ENCODE data around the gene PHOSPHO1.
A peak's percentile ranks its signal among the peaks of the same experiment; 100 is the strongest.
"Not testable (repeated sequence)": the region's sequence is repeated elsewhere in the genome, so short reads cannot be mapped to it uniquely, and the experiment has no call there.

Gene PHOSPHO1, protein sequence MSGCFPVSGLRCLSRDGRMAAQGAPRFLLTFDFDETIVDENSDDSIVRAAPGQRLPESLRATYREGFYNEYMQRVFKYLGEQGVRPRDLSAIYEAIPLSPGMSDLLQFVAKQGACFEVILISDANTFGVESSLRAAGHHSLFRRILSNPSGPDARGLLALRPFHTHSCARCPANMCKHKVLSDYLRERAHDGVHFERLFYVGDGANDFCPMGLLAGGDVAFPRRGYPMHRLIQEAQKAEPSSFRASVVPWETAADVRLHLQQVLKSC

DNA sequence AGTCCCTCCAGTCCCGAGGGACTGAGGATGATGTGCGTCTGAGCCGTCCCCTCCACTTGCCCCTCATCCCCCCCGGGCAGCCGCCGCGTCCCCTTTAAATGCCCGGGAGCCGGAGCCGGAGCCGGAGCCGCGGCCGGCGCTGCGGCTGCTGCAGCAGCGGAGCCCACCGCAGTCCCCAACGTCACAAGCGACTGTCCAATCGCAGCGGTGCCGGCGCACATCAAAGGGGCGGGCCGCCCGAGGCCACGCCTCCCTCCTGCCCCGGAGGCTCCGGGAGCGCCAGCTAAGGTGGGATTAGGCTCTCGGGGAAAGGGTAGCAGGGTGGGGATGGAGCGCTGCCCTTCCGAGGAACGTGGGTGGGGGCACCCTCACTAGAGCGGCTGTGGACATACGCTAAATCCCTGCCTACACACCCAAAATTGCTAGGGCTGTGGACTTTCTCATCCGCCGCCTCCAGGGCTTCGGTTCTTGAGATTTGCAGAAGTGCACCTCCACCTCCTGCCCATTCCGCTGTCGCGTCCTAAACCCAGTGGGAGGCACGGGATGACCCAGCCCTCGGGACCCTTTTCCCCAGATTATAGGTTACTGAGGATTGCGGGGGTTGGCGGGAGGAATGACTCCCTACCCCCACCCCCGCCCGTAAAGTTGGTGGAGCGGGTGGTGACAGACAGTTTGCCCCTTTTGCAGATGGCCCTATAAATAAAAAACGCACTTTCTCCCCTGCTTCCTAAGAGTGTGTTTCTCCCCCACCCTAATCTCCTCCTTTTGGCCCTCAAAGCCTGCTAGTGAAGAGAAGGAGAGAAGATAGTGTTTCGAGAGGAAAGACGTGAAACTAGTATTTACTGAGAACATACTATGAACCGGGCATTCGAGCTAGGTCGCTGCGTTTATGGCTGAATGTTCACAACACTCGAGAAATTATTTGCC, at the start of gene PHOSPHO1:
PHOSPHO1 (minus strand) TSS at position 152 of the 927 bp plus-strand sequence. CDS start 4,096 bp downstream, outside the sequence.
- no peak within 1 kb of the TSS for H3K27ac ChIP-seq (ENCODE audit: low read depth, low read length)
- no peaks in the 10 kb centered on the region for H3K9me3 ChIP-seq (ENCODE audit: low read length)
- no peaks in the 10 kb centered on the region for H3K36me3 ChIP-seq (ENCODE audit: insufficient read depth, low read length)
- peaks cover 6% of the 10 kb centered on the region for H3K4me1 ChIP-seq (ENCODE audit: insufficient read depth, low read length)
- peak within 1 kb of the TSS; percentile 67 to 87 for H3K4me3 ChIP-seq (ENCODE audit: low read depth in 1 of 2, low read length in 2 of 2)
- H3K9ac ChIP-seq (ENCODE audit: low read length), result peak within 1 kb of the TSS; percentile 30
- peaks cover 14 to 24% of the 10 kb centered on the region in 2 donors for H3K27me3 ChIP-seq (ENCODE audit: control insufficient read depth in 1 of 2, insufficient read depth in 2 of 2, low read length in 2 of 2)

DNA sequence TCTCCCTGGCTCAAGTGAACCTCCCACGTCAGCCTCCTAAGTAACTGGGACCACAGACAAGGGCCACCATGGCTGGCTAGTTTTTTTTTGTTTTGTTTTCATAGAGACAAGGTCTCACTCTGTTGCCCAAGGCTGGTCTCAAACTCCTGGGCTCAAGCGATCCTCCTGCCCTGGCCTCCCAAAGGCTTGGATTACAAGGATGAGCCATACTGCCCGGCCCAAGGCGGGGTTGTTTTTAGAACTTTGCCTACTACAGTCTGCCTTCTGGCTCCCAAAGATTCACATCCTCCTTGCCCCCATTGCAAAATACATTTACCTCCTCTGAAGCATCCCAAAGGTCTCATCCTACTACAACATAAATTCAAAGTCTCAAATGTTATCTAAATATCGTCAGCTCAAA, 49.5 kb upstream of the PHOSPHO1 start:
- no peaks in the 10 kb centered on the region for H3K4me1 ChIP-seq (ENCODE audit: insufficient read depth, low read length)
- no peaks in the 10 kb centered on the region for H3K9me3 ChIP-seq (ENCODE audit: low read length)
- no peaks in the 10 kb centered on the region for H3K36me3 ChIP-seq (ENCODE audit: insufficient read depth, low read length)
- H3K27ac ChIP-seq (ENCODE audit: low read depth, low read length), result no peak overlapping the region
- H3K4me3 ChIP-seq (ENCODE audit: low read depth in 1 of 2, low read length in 2 of 2), result no peak overlapping the region
- H3K27me3 ChIP-seq (ENCODE audit: control insufficient read depth in 1 of 2, insufficient read depth in 2 of 2, low read length in 2 of 2), result no peaks in the 10 kb centered on the region
- no peak overlapping the region for H3K9ac ChIP-seq (ENCODE audit: low read length)

DNA sequence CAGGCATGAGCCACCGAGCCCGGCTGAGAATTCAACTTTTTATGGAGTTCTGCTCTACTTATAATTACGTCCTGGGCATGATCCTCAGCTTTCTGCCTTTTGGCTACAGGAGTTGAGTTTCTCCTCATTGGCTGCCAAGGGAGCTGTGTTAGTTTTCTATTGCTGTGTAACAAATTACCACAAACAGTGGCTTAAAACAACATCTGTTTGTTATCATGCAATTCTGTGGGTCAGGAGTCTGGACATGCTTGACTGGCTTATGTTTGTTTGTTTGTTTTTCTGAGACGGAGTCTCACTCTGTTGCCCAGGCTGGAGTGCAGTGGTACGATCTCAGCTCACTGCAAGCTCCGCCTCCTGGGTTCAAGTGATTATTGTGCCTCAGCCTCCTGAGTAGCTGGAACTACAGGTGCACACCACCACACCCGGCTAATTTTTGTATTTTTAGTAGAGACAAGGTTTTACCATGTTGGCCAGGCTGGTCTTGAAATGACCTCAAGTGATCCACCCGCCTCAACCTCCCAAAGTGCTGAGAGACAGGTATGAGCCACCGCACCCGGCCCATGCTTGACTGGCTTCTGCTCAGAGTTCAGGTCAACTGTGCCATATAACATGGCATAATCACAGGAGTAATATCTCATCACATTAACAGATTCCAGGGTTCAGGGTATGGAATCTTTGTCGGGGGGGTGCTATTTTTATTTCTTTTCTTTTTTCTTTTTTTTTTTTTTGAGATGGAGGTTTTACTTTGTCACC, 48.9 kb upstream of the PHOSPHO1 start:
- not testable (repeated sequence) for H3K36me3 ChIP-seq (ENCODE audit: insufficient read depth, low read length); H3K27ac ChIP-seq (ENCODE audit: low read depth, low read length); H3K9ac ChIP-seq (ENCODE audit: low read length); H3K4me1 ChIP-seq (ENCODE audit: insufficient read depth, low read length); H3K9me3 ChIP-seq (ENCODE audit: low read length); H3K4me3 ChIP-seq (ENCODE audit: low read depth in 1 of 2, low read length in 2 of 2); H3K27me3 ChIP-seq (ENCODE audit: control insufficient read depth in 1 of 2, insufficient read depth in 2 of 2, low read length in 2 of 2)

GRCh38 chr17:49278076-49278475, 47.5 kb upstream of the PHOSPHO1 start:
- Histone ChIP-seq H3K4me3 (ENCODE audit: low read depth in 1 of 2, low read length in 2 of 2) (no peak overlapping the region), H3K9ac (ENCODE audit: low read length) (no peak overlapping the region), H3K36me3 (ENCODE audit: insufficient read depth, low read length) (no peaks in the 10 kb centered on the region), H3K27ac (ENCODE audit: low read depth, low read length) (no peak overlapping the region), H3K9me3 (ENCODE audit: low read length) (no peaks in the 10 kb centered on the region), H3K27me3 (ENCODE audit: control insufficient read depth in 1 of 2, insufficient read depth in 2 of 2, low read length in 2 of 2) (no peaks in the 10 kb centered on the region), H3K4me1 (ENCODE audit: insufficient read depth, low read length) (no peaks in the 10 kb centered on the region)

DNA sequence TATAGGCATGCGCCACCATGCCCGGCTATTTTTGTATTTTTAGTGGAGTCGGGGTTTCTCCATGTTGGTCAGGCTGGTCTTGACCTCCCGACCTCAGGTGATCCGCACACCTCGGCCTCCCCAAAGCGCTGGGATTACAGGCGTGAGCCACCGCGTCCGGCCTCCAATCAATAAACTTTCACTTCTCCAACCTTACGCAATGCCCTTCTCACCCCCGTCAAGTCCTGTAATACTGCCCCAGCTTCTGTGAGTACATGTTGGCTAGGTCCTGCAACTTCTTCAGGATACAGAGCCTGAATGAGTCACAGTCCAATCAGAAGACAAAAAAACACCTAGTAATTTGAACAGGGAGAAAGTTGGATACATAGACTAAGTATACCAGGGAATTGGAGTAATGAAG, 47.1 kb upstream of the PHOSPHO1 start:
- Histone ChIP-seq H3K4me1 (ENCODE audit: insufficient read depth, low read length) (no peaks in the 10 kb centered on the region), H3K36me3 (ENCODE audit: insufficient read depth, low read length) (no peaks in the 10 kb centered on the region), H3K4me3 (ENCODE audit: low read depth in 1 of 2, low read length in 2 of 2) (no peak overlapping the region), H3K27ac (ENCODE audit: low read depth, low read length) (no peak overlapping the region), H3K27me3 (ENCODE audit: control insufficient read depth in 1 of 2, insufficient read depth in 2 of 2, low read length in 2 of 2) (no peaks in the 10 kb centered on the region), H3K9me3 (ENCODE audit: low read length) (no peaks in the 10 kb centered on the region), H3K9ac (ENCODE audit: low read length) (no peak overlapping the region)

- H3K9me3 ChIP-seq (ENCODE audit: low read length); H3K36me3 ChIP-seq (ENCODE audit: insufficient read depth, low read length): not testable (repeated sequence)
These were observed 45.4 kb upstream of the PHOSPHO1 start for GRCh38 chr17:49275981-49276380.

GRCh38 chr17:49269356-49269755, 38.8 kb upstream of the PHOSPHO1 start:
- Histone ChIP-seq H3K4me3 (ENCODE audit: low read depth in 1 of 2, low read length in 2 of 2) (no peak overlapping the region), H3K9me3 (ENCODE audit: low read length) (no peaks in the 10 kb centered on the region), H3K27me3 (ENCODE audit: control insufficient read depth in 1 of 2, insufficient read depth in 2 of 2, low read length in 2 of 2) (no peaks in the 10 kb centered on the region), H3K27ac (ENCODE audit: low read depth, low read length) (no peak overlapping the region), H3K36me3 (ENCODE audit: insufficient read depth, low read length) (no peaks in the 10 kb centered on the region), H3K4me1 (ENCODE audit: insufficient read depth, low read length) (no peaks in the 10 kb centered on the region), H3K9ac (ENCODE audit: low read length) (no peak overlapping the region)

More at GRCh38 chr17:49275981-49276380, 45.4 kb upstream of the PHOSPHO1 start:
- not testable (repeated sequence) for H3K4me1 ChIP-seq (ENCODE audit: insufficient read depth, low read length); H3K9ac ChIP-seq (ENCODE audit: low read length); H3K27me3 ChIP-seq (ENCODE audit: control insufficient read depth in 1 of 2, insufficient read depth in 2 of 2, low read length in 2 of 2); H3K4me3 ChIP-seq (ENCODE audit: low read depth in 1 of 2, low read length in 2 of 2); H3K27ac ChIP-seq (ENCODE audit: low read depth, low read length)

DNA sequence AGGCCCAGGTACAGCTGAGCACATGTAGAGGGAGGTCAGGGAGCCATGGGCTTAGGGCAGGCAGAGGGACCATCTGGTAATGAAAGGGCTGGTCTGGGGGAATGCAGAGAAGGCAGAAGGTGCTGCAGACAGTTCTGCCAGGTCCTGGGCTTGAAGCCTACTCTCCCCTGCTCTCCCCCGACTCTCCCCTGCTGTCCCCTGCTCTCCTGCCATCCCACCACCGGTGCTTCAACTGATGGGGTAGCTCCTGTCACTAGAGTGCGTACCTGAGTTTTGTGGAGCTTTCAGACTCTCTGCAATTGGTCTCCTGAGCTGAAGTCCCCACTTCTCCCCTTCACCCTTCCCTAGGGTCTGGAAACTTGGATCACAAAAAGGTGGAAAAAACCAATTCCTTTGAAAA, 37.3 kb upstream of the PHOSPHO1 start:
- Histone ChIP-seq H3K27me3 (ENCODE audit: control insufficient read depth in 1 of 2, insufficient read depth in 2 of 2, low read length in 2 of 2) (no peaks in the 10 kb centered on the region), H3K36me3 (ENCODE audit: insufficient read depth, low read length) (no peaks in the 10 kb centered on the region), H3K27ac (ENCODE audit: low read depth, low read length) (no peak overlapping the region), H3K9ac (ENCODE audit: low read length) (no peak overlapping the region), H3K4me3 (ENCODE audit: low read depth in 1 of 2, low read length in 2 of 2) (no peak overlapping the region), H3K4me1 (ENCODE audit: insufficient read depth, low read length) (no peaks in the 10 kb centered on the region), H3K9me3 (ENCODE audit: low read length) (no peaks in the 10 kb centered on the region)

GRCh38 chr17:49266233-49266632, 35.6 kb upstream of the PHOSPHO1 start:
- Histone ChIP-seq H3K9me3 (ENCODE audit: low read length) (no peaks in the 10 kb centered on the region), H3K36me3 (ENCODE audit: insufficient read depth, low read length) (no peaks in the 10 kb centered on the region), H3K27ac (ENCODE audit: low read depth, low read length) (no peak overlapping the region), H3K27me3 (ENCODE audit: control insufficient read depth in 1 of 2, insufficient read depth in 2 of 2, low read length in 2 of 2) (no peaks in the 10 kb centered on the region), H3K9ac (ENCODE audit: low read length) (no peak overlapping the region), H3K4me1 (ENCODE audit: insufficient read depth, low read length) (no peaks in the 10 kb centered on the region), H3K4me3 (ENCODE audit: low read depth in 1 of 2, low read length in 2 of 2) (no peak overlapping the region)

DNA sequence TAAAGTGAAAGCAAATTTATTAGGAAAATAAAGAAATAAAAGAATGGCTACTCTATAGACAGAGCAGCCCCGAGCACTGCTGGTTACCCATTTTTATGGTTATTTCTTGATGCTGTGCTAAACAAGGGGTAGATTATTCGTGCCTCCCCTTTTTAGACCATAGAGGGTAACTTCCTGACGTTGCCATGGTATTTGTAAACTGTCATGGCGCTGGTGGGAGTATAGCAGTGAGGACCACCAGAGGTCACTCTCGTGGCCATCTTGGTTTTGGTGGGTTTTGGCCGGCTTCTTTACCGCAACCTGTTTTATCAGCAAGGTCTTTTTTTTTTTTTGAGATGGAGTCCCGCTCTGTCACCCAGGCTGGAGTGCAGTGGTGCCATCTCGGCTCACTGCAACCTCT, 31.0 kb upstream of the PHOSPHO1 start:
- not testable (repeated sequence) for H3K4me1 ChIP-seq (ENCODE audit: insufficient read depth, low read length); H3K27ac ChIP-seq (ENCODE audit: low read depth, low read length); H3K4me3 ChIP-seq (ENCODE audit: low read depth in 1 of 2, low read length in 2 of 2); H3K9me3 ChIP-seq (ENCODE audit: low read length); H3K36me3 ChIP-seq (ENCODE audit: insufficient read depth, low read length); H3K27me3 ChIP-seq (ENCODE audit: control insufficient read depth in 1 of 2, insufficient read depth in 2 of 2, low read length in 2 of 2); H3K9ac ChIP-seq (ENCODE audit: low read length)

DNA sequence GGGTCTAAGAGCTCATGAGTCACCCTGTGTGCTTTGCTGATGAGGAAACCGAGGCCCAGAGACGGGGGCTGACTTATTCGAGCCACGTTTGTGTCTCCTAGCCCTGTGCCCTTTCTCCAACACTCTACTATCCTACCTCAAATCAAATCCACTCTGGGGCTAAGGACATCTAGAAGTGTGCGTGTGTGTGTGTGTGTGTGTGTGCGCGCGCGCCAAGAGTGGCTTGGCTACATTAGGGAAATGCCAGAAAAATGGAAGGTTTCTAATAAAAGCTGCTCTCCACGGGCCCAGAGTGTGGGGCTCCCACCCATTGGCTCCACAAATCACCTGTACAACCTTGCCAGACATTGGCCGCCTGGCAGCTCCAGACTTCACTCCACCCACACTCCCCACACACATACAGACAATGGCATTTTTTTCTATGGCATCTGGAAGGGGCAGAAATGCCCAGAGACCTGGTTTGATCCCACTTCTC, 30.3 kb upstream of the PHOSPHO1 start:
- Histone ChIP-seq H3K36me3 (ENCODE audit: insufficient read depth, low read length) (no peaks in the 10 kb centered on the region), H3K4me3 (ENCODE audit: low read depth in 1 of 2, low read length in 2 of 2) (peak overlapping the region; percentile 57 to 62), H3K9ac (ENCODE audit: low read length) (peak overlapping the region; percentile 15), H3K9me3 (ENCODE audit: low read length) (no peaks in the 10 kb centered on the region), H3K27ac (ENCODE audit: low read depth, low read length) (no peak overlapping the region), H3K4me1 (ENCODE audit: insufficient read depth, low read length) (no peaks in the 10 kb centered on the region), H3K27me3 (ENCODE audit: control insufficient read depth in 1 of 2, insufficient read depth in 2 of 2, low read length in 2 of 2) (no peaks in the 10 kb centered on the region)

Measured in muscle layer of colon (tissue), 2 donors.